ENCODE measurements around the gene NOSIP. TPM values are rescaled to one million over a fixed set of nuclear protein-coding genes. Genes with fewer than 3 reads are reported as not detected.

Gene NOSIP
- total RNA-seq, 4 donors from 2014 or later = 39.1 to 63.4 (median 49.0) TPM

DNA sequence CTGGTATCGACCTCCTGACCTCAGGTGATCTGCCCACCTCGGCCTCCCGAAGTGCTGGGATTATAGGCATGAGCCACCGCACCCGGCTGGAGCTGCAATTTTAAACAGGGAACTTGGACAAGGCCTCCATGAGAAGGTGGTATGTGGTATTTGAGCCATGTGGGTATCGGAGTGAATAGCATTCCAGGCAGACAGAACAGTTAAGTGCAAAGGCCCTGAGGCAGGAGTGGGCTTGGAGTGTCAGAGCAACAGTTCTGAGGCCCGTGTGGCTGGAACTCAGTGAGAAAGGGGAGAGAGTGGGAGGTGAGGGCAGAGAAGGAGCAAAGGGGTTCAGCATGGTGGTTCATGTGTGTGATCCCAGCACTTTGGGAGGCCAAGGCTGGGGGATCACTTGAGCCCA lies 49.6 kb downstream of the NOSIP start:
- TF ChIP-seq, protein P1, sequence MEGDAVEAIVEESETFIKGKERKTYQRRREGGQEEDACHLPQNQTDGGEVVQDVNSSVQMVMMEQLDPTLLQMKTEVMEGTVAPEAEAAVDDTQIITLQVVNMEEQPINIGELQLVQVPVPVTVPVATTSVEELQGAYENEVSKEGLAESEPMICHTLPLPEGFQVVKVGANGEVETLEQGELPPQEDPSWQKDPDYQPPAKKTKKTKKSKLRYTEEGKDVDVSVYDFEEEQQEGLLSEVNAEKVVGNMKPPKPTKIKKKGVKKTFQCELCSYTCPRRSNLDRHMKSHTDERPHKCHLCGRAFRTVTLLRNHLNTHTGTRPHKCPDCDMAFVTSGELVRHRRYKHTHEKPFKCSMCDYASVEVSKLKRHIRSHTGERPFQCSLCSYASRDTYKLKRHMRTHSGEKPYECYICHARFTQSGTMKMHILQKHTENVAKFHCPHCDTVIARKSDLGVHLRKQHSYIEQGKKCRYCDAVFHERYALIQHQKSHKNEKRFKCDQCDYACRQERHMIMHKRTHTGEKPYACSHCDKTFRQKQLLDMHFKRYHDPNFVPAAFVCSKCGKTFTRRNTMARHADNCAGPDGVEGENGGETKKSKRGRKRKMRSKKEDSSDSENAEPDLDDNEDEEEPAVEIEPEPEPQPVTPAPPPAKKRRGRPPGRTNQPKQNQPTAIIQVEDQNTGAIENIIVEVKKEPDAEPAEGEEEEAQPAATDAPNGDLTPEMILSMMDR (IDR thresholded peaks at IDR 0.05; ENCODE audit: low read depth) = no peak

DNA sequence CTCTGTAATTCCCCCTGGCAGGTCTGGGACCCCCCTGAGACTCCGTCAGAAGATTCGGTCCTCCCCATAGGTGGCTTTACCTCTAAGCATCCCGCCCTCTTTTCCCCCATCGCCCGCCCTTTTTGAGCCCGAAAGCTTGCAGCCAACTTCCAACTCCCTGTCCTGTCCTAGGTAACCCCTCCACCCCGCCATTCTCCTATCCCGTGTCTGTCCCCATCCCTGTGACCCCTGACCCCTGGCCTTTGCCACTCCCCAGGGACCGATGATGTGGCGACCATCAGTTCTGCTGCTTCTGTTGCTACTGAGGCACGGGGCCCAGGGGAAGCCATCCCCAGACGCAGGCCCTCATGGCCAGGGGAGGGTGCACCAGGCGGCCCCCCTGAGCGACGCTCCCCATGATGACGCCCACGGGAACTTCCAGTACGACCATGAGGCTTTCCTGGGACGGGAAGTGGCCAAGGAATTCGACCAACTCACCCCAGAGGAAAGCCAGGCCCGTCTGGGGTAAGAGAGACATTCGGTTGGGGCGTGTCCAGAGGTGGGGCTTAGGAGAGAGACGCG lies 52.1 kb downstream of the NOSIP start:
- TF ChIP-seq, protein P1 (IDR thresholded peaks at IDR 0.05; ENCODE audit: low read depth) = no peak

GRCh38 chr19:49524812-49525455 lies 55.4 kb downstream of the NOSIP start:
- TF ChIP-seq, protein P1 (IDR thresholded peaks at IDR 0.05; ENCODE audit: low read depth) = no peak

DNA sequence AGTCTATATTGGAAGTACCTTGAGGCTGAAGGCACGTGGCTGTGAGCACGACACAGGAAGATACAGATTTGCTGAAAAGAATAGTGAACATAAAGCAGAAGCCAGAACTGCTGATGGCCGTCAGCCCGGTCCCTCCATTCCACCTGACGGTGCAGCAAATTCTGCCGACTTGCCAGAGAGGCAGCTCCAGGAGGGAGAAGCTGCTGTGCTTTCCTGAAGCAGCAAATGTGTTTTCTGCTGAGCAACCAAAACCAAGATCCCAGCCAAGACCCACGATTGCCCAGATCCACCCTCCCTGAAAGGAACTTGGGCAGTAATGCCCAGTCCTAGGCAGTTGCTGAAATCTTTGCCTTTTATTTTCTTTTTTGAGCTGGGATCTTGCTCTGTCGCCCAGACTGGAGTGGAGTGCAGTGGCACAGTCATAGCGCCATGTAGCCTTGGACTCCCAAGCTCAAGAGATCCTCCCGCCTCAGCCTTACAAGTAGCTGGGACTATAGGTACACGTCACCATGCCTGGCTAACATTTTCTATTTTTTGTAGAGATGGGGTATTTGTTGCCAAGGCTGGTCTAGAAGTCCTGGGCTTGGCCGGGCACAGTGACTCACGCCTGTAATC lies 59.5 kb downstream of the NOSIP start:
- TF ChIP-seq, protein P1 (IDR thresholded peaks at IDR 0.05; ENCODE audit: low read depth) = no peak

DNA sequence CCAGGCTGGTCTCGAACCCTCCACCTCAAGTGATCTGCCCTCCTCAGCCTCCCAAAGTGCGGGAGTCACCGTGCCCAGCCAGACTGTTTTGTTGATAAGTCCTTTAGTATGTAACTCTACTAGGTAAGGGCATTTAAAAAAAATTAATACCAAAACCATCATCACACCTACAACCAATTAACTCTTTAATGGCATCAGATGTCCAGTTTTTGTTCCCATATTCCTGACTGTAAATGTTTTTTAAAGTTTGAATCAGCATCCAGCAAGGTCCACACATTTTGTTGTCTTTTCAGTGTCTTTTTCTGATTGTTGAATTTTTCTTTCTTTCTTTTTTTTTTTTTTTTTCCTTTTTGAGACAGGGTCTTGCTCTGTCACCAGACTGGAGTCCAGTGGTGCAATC lies 62.3 kb downstream of the NOSIP start:
- TF ChIP-seq, protein P1 (IDR thresholded peaks at IDR 0.05; ENCODE audit: low read depth) = no peak

GRCh38 chr19:49515767-49516166 lies 64.6 kb downstream of the NOSIP start:
- TF ChIP-seq, protein P1 (IDR thresholded peaks at IDR 0.05; ENCODE audit: low read depth) = no peak

- TF ChIP-seq, protein P1 (IDR thresholded peaks at IDR 0.05; ENCODE audit: low read depth) = no peak
Measured at GRCh38 chr19:49514151-49514550, 66.2 kb downstream of the NOSIP start.
